Thyroid gland (tissue), 4 donors: ENCODE data around the gene MAD1L1. TPM values are rescaled to one million over a fixed set of nuclear protein-coding genes. Genes with fewer than 3 reads are reported as not detected.

ENCODE experiments used
- DNase-seq, 2 donors: peaks; one replicate each; pipeline ENCODE4 v3.0.0-alpha.2; 2019
- H3K27ac ChIP-seq, 3 donors: fragments of 200-600 bp; sonication (generic); 1 replicate in 2 of 3; 2 replicates in 1 of 3; pipeline ENCODE4 v1.5.1; 2016 to 2019; ENCODE audit warnings: mild to moderate bottlenecking in 1 of 3, moderate library complexity in 1 of 3
- H3K27me3 ChIP-seq: fragments of 200-600 bp; sonication (generic); one replicate; pipeline ENCODE4 v1.5.1; 2019
- H3K36me3 ChIP-seq, 2 donors: fragments of 200-600 bp; sonication (generic); one replicate each; pipeline ENCODE4 v1.5.1; 2016 to 2019
- H3K4me1 ChIP-seq, 2 donors: fragments of 200-600 bp; sonication (generic); one replicate each; pipeline ENCODE4 v1.5.1; 2017 to 2019
- H3K4me3 ChIP-seq, 3 donors: fragments of 200-600 bp; sonication (generic); replicated peaks in 1 of 3; 1 replicate in 2 of 3; 2 replicates in 1 of 3; pipeline ENCODE4 v1.5.1; 2016; ENCODE audit warnings: mild to moderate bottlenecking in 1 of 3
- H3K9me3 ChIP-seq: fragments of 200-600 bp; sonication (generic); one replicate; pipeline ENCODE4 v1.5.1; 2017
- POLR2A ChIP-seq, 2 donors: fragments of 450-650 bp; IDR thresholded peaks; one replicate each; pipeline ENCODE4 v1.6.1; 2017; ENCODE audit warnings: antibody characterized with exemption in 2 of 2, mild to moderate bottlenecking in 2 of 2, moderate library complexity in 1 of 2
- WGBS, 2 donors: methylation state at CpG; one replicate each; pipeline ENCODE4 v1.1.5; 2017; 5-methylcytosine and 5-hydroxymethylcytosine counted together
- intact Hi-C: fragments of 100-400 bp; cut with DNase I; formaldehyde crosslinking; loops from one replicate; pipeline ENCODE4 v1.15.1; 2023
- total RNA-seq, 4 donors: library from RNA; depleted of rRNA; stranded (reverse); fragments of >200 nt; gene quantifications; one replicate each; pipeline ENCODE4 v1.2.3, GENCODE V29; 2016
- TF ChIP-seq, protein P1 (sequence below), 6 experiments: fragments of 200-600 bp in 3 of 6; fragments of 450-650 bp in 3 of 6; sonication (generic) in 3 of 6; IDR thresholded peaks; one replicate each; pipeline ENCODE4 v1.5.1; 2016 to 2019; ENCODE audit warnings: antibody characterized with exemption in 6 of 6, mild to moderate bottlenecking in 2 of 6, inconsistent platforms in 1 of 6, moderate library complexity in 1 of 6

MAD1L1 gene
- total RNA-seq, 4 donors from 2014 or later: 27.4 to 38.6 (median 33.9) TPM

- Histone ChIP-seq H3K9me3 (no peaks in the 10 kb centered on the region), H3K27ac (no peak overlapping the region), H3K4me1 (no peaks in the 10 kb centered on the region), H3K36me3 (no peaks in the 10 kb centered on the region), H3K4me3 (no peak overlapping the region), H3K27me3 (no peaks in the 10 kb centered on the region)
- peak in 1 of 2 donors; percentile 1 for DNase-seq
- intact Hi-C loops: no loop called here
- TF ChIP-seq, protein P1, sequence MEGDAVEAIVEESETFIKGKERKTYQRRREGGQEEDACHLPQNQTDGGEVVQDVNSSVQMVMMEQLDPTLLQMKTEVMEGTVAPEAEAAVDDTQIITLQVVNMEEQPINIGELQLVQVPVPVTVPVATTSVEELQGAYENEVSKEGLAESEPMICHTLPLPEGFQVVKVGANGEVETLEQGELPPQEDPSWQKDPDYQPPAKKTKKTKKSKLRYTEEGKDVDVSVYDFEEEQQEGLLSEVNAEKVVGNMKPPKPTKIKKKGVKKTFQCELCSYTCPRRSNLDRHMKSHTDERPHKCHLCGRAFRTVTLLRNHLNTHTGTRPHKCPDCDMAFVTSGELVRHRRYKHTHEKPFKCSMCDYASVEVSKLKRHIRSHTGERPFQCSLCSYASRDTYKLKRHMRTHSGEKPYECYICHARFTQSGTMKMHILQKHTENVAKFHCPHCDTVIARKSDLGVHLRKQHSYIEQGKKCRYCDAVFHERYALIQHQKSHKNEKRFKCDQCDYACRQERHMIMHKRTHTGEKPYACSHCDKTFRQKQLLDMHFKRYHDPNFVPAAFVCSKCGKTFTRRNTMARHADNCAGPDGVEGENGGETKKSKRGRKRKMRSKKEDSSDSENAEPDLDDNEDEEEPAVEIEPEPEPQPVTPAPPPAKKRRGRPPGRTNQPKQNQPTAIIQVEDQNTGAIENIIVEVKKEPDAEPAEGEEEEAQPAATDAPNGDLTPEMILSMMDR (IDR thresholded peaks at IDR 0.05): no peak
- no peak for TF ChIP-seq POLR2A (IDR thresholded peaks at IDR 0.05)
- WGBS, 2 donors: 95% methylated on average over 16 to 40 of the region's 40 CpGs
Observed at GRCh38 chr7:1852517-1853430, 380.0 kb downstream of the MAD1L1 start.

DNA sequence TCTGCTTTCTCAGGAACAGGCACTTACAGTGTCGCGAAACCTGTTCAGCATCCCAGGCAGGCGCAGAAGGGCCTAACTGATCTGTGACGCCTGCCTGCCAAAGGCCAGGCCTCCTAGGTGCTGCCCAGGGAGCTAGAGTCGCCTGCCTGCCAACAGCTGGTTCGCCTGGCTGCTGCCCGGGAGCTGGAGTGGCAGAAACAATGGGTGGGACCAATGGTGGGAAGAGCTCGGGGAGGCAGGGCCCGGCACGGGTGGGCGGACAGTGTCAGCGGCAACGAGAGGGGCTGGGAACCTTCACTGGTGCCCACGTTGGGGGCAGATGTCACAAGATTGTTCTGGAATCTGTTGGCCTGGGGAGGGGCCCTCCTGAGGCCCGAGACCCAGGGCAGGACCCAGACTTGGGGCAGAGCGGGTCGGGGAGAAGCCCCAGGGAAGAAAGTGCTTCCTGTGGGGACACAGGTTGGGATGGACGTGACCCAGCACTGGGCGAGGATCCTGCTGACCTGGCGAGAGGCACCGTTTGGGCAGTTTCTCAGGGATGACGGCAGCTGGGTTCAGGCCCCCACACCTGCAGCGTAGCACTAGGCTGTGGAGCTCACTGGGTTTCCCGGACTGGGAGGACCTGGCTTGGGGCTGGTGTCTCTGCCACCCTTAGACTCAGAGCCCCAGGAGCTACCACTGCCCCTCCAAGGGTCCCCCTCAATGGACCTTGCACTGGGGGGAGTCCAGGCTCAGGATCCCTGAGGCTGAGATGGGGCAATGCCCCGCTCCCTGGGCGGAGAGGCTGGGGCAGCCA, 380.8 kb downstream of the MAD1L1 start:
- Histone ChIP-seq H3K27me3 (no peaks in the 10 kb centered on the region), H3K4me1 (no peaks in the 10 kb centered on the region), H3K9me3 (no peaks in the 10 kb centered on the region), H3K27ac (no peak overlapping the region), H3K36me3 (no peaks in the 10 kb centered on the region), H3K4me3 (no peak overlapping the region)
- 70 to 77% methylated on average over 26 of the region's 26 CpGs for WGBS, 2 donors
- peak; percentile 31 to 68 for DNase-seq
- TF ChIP-seq, protein P1 (IDR thresholded peaks at IDR 0.05): no peak
- TF ChIP-seq POLR2A (IDR thresholded peaks at IDR 0.05): no peak
- intact Hi-C loops: no loop called here

DNA sequence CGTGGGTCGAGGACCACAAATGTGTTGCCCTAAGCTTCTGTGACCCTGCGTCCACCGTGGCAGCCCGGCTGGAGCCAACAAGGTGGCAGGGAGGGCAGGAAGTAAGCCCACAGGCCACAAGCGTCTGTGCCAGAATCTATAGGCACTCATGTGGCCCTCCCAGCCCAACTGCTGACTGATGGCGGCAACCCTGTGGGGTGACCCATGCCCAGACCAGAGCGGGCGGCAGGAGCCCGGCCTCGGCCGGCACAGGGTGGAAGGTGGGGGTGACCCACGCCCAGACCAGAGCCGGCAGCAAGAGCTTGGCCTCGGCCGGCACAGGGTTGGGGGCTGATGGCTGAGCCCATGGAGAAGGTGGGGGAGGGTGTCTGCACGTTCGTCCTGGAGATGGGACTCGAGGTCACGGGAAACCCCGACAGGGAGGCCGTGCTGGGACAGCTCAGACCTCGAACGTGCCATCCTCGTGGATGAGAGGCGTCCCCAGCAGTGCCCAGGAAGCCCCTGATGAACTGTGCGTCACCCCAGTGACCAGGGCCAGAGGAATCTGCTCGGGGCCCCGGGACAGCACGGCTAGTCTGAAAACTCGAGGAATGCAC, 381.7 kb downstream of the MAD1L1 start:
- H3K27me3 ChIP-seq: no peaks in the 10 kb centered on the region
- H3K9me3 ChIP-seq: no peaks in the 10 kb centered on the region
- no peak for TF ChIP-seq POLR2A (IDR thresholded peaks at IDR 0.05)
- TF ChIP-seq, protein P1 (IDR thresholded peaks at IDR 0.05): no peak
- no peaks in the 10 kb centered on the region for H3K4me1 ChIP-seq
- H3K36me3 ChIP-seq: no peaks in the 10 kb centered on the region
- H3K27ac ChIP-seq: no peak overlapping the region
- 93 to 95% methylated on average over 23 to 29 of the region's 31 CpGs for WGBS, 2 donors
- DNase-seq: no peak
- no peak overlapping the region for H3K4me3 ChIP-seq
- intact Hi-C loops: no loop called here

DNA sequence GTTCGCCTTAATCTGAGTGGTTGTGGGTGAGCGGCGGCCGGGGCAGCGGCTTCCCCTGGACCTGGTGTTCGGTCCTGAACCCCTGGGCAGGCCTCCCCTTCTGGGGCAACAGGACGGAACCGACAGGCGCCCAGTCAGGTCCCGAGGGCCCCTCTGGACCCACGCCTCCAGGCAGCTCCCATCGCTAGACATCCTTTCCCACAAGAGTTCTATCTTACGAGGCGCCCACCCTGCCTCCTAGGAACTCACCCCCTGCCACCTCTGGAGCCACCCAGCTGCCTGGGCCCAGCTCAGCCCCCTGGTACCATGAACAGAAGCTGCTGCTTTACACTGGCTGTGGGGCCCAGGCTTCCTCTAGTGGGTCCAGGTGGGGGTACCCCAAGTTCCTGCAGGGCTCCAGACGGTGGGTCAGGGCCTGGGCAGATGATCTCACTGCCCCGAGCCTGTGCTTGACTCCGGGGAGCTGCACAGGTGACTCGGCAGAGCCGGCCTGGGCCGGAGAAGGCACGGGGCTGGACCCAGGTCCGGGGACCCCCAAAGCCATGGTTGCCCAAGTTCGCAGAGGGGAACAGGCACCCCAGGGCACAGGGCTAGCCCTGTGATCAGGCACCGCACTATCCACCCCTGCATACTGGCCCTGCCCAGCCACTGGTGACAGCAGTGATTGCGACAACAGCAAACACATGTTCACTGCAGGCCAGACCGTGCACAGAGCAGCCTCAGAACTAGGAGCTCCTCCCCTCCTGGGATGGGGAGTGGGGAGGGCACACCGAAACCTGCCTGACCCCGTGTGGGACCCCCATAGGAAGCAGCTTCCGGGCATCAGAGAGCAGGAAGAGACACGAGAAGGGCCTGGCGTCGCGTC, 382.4 kb downstream of the MAD1L1 start:
- Histone ChIP-seq H3K27me3 (no peaks in the 10 kb centered on the region), H3K4me3 (no peak overlapping the region), H3K27ac (no peak overlapping the region), H3K36me3 (no peaks in the 10 kb centered on the region), H3K4me1 (no peaks in the 10 kb centered on the region), H3K9me3 (no peaks in the 10 kb centered on the region)
- 94 to 95% methylated on average over 20 to 29 of the region's 33 CpGs for WGBS, 2 donors
- intact Hi-C loops: no loop called here
- DNase-seq: no peak
- TF ChIP-seq, protein P1 (IDR thresholded peaks at IDR 0.05): no peak
- TF ChIP-seq POLR2A (IDR thresholded peaks at IDR 0.05): no peak
